Cardiac fibroblast (primary cell): ENCODE results near the gene DNAI1.

Experiments used
- DNase-seq, 2 donors: peaks; one replicate each; pipeline versions ENCODE4 v3.0.0 to v3.0.0-alpha.2; 2010; ENCODE audit warnings: low read depth in 2 of 2
- H3K4me3 ChIP-seq, 2 donors: replicated peaks in 1 of 2; 1 replicate in 1 of 2; 2 replicates in 1 of 2; pipeline ENCODE4 v1.5.1; 2011; ENCODE audit warnings: low read depth in 2 of 2, low read length in 2 of 2, mild to moderate bottlenecking in 2 of 2, moderate library complexity in 1 of 2
- TF ChIP-seq, protein P1 (sequence below): IDR thresholded peaks from one replicate; pipeline ENCODE4 v1.5.1; 2011; ENCODE audit warnings: low read depth, mild to moderate bottlenecking, low read length, inconsistent platforms

DNAI1 gene

DNA sequence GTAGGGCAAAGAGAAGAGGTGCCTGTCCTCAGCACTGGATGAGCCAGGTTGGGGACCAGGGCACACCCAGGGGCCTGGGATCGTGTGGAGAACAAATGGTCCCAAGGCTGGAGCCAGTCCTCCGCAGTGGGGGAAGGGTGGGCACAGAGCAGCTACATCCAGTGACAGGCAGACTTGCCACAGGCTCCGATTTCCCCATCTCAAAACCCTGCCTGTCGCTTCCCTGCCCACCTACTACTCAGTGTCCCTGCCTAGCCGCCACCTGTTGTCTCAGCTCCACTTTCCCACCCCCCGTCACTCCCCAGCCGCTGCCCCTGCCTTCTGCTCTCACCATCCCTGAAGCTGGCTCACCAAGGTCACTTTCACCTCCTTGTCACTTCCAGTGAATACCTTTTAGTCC is 78.1 kb downstream of the DNAI1 start:
- no peak overlapping the region for H3K4me3 ChIP-seq
- TF ChIP-seq, protein P1, sequence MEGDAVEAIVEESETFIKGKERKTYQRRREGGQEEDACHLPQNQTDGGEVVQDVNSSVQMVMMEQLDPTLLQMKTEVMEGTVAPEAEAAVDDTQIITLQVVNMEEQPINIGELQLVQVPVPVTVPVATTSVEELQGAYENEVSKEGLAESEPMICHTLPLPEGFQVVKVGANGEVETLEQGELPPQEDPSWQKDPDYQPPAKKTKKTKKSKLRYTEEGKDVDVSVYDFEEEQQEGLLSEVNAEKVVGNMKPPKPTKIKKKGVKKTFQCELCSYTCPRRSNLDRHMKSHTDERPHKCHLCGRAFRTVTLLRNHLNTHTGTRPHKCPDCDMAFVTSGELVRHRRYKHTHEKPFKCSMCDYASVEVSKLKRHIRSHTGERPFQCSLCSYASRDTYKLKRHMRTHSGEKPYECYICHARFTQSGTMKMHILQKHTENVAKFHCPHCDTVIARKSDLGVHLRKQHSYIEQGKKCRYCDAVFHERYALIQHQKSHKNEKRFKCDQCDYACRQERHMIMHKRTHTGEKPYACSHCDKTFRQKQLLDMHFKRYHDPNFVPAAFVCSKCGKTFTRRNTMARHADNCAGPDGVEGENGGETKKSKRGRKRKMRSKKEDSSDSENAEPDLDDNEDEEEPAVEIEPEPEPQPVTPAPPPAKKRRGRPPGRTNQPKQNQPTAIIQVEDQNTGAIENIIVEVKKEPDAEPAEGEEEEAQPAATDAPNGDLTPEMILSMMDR, result no peak
- no peak for DNase-seq

DNA sequence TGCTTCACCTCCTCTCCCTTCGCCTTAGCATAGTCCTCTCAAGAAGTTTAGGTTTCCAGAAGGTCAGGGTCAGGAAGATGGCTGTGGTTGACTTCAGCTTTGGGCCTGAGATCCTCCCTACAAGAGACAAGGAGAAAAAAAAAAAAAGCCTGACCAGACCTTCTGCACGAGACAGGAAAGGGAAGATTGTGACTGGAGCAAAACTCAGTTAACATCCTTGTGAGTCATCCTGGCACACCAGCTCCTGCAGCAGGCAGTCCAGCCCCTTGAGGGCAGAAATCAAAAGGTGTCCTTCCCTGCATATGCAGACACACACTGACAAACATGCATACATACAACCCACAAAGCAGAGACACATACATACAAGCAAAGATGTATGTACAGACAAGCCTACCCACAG is 82.2 kb downstream of the DNAI1 start:
- DNase-seq, result peak; percentile 63 to 74
- TF ChIP-seq, protein P1, result no peak
- H3K4me3 ChIP-seq, result no peak overlapping the region

DNA sequence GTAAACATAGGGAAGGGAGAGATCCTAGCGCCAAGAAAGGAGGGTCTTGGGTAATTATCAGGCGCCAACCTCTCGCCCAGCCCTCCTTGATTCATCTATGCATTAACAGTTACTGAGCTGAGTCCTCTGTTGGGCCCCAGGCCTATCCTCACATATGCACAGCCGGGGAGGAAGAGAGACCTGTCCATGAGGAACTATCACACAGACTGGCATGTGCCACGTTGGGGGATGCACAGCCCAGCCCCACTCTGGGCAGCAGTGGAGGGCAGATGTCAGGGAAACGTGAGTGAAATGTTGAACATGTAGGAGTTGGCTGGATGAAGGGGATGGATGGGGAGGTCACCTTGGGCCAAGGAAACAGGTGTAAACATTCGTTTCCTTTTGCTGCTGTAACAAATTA is 82.9 kb downstream of the DNAI1 start:
- TF ChIP-seq, protein P1, result no peak
- no peak for DNase-seq

DNA sequence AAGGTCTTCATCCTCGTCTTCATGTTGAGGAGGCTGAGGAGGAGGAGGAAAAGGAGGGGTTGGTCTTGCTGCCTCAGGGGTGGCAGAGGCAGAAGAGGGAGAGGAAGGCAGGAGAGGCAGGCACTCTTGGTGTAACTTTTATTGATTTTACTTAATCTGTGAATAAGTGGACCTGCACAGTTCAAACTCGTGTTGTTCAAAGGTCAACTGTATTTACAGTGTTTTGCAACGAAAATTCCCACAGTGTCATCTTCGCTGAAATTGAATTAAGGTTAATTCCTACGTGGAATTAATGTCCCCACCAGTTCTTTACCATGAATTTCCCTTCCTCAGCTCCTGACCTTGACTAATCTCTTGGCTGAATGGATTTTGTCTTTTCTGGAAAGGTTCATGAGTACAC is 85.4 kb downstream of the DNAI1 start:
- TF ChIP-seq, protein P1, result no peak

More for the DNA sequence above, 82.9 kb downstream of the DNAI1 start:
- H3K4me3 ChIP-seq, result no peak overlapping the region

DNA sequence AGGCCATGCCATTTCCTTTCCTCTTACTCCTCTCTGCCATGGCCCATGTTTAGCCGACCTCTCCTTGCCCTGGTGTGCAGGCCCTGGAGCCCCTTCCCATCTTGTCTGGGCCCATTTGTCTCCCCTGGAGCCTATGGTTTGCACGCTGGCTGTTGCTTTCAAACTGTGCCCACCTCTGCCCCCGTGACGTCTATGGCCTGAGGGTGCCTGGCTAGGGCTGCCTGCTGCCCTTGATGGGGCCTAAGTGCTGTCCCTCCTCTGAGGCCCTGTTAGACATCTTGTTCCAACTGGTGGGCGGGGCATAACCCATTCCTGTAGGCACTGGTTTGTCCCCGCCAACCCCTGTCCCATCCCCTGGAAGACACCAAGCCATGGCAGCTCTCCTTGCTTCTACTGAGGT is 86.9 kb downstream of the DNAI1 start:
- no peak for DNase-seq
- no peak overlapping the region for H3K4me3 ChIP-seq
- TF ChIP-seq, protein P1, result no peak

More for the DNA sequence above, 85.4 kb downstream of the DNAI1 start:
- no peak overlapping the region for H3K4me3 ChIP-seq
- no peak for DNase-seq

DNA sequence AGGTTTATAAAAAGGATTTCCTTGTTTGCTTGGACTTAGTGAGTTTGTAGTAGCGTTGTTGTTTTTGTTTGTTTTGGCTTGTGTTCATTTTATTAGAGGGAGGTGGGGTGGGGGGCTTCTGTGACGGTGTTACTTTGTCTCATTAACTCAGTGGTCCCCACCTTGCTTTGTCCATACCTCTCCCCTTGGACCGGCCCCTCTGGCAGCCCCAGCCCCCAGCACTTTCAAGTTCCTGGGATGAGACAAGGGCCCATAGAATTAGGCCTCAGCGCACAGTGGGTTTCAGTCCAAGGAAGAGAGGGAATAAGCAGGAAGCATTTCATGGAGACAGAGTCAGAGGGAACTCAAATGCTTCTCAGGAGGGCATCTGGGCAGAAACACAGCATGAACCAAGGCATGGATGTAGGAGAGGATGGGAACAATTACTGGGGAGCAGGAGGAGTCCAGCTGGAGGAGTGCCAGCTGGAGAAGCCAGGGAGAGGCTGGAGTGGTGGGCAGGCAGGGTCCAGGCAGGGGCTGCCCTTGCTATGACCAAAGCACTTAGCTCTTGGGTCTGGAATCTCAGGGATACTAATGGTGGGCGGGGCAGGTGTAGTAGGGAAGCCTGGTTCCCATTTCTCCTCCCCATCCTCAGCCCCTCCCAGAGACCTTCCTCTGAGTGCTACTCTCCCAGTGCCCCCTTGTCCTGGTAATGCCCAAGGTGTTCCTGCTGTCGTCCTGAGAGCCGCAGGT is 87.7 kb downstream of the DNAI1 start:
- TF ChIP-seq, protein P1, result no peak
- DNase-seq, result no peak
- H3K4me3 ChIP-seq, result no peak overlapping the region
